Neural cell (in vitro differentiated cells): Measurements from ENCODE around the gene KIF12.

Experiments
- EP300 ChIP-seq: fragments of 450-650 bp; conservative IDR thresholded peaks from 2 replicates; pipeline ENCODE4 v1.6.1; 2014; ENCODE audit warnings: antibody characterized with exemption, mild to moderate bottlenecking, moderate library complexity; ENCODE audit not compliant: poor library complexity, severe bottlenecking
- MXI1 ChIP-seq: fragments of 450-650 bp; conservative IDR thresholded peaks from 2 replicates; pipeline ENCODE4 v1.6.1; 2014; ENCODE audit warnings: antibody characterized with exemption, mild to moderate bottlenecking; ENCODE audit not compliant: poor library complexity, severe bottlenecking
- POLR2AphosphoS5 ChIP-seq: IDR thresholded peaks from 2 replicates; pipeline ENCODE4 v1.6.1; 2012
- SMC3 ChIP-seq: fragments of 450-650 bp; conservative IDR thresholded peaks from 2 replicates; pipeline ENCODE4 v1.6.1; 2014; ENCODE audit warnings: antibody characterized with exemption, mild to moderate bottlenecking, moderate library complexity; ENCODE audit not compliant: poor library complexity
- TAF1 ChIP-seq: IDR thresholded peaks from 2 replicates; pipeline ENCODE4 v1.6.1; 2012; ENCODE audit warnings: low read depth
- TF ChIP-seq, protein P1 (sequence below): fragments of 450-650 bp; IDR thresholded peaks from 2 replicates; pipeline ENCODE4 v1.5.1; 2014; ENCODE audit warnings: antibody characterized with exemption, mild to moderate bottlenecking, moderate library complexity; ENCODE audit not compliant: poor library complexity, severe bottlenecking

GRCh38 chr9:114140850-114141249 is 41.8 kb upstream of the KIF12 start:
- TF ChIP-seq, protein P1, sequence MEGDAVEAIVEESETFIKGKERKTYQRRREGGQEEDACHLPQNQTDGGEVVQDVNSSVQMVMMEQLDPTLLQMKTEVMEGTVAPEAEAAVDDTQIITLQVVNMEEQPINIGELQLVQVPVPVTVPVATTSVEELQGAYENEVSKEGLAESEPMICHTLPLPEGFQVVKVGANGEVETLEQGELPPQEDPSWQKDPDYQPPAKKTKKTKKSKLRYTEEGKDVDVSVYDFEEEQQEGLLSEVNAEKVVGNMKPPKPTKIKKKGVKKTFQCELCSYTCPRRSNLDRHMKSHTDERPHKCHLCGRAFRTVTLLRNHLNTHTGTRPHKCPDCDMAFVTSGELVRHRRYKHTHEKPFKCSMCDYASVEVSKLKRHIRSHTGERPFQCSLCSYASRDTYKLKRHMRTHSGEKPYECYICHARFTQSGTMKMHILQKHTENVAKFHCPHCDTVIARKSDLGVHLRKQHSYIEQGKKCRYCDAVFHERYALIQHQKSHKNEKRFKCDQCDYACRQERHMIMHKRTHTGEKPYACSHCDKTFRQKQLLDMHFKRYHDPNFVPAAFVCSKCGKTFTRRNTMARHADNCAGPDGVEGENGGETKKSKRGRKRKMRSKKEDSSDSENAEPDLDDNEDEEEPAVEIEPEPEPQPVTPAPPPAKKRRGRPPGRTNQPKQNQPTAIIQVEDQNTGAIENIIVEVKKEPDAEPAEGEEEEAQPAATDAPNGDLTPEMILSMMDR, result no peak
- TF ChIP-seq POLR2AphosphoS5 (no peak), SMC3 (no peak), MXI1 (no peak), TAF1 (no peak), EP300 (no peak)
